IPS-18c (cell line): ENCODE results near the gene PTPRN2.
"Not testable (repeated sequence)": the region's sequence is repeated elsewhere in the genome, so short reads cannot be mapped to it uniquely, and the experiment has no call there.

Experiments
- H3K4me3 ChIP-seq: 2 replicates; pipeline ENCODE4 v1.7.0; 2013; ENCODE audit warnings: low read depth, mild to moderate bottlenecking, low read length, moderate library complexity; ENCODE audit not compliant: insufficient read depth
- H3K9me3 ChIP-seq: one replicate; pipeline ENCODE4 v1.6.1; 2013; ENCODE audit warnings: mild to moderate bottlenecking, low read length, moderate library complexity; ENCODE audit not compliant: control insufficient read depth, insufficient read depth

Gene PTPRN2

DNA sequence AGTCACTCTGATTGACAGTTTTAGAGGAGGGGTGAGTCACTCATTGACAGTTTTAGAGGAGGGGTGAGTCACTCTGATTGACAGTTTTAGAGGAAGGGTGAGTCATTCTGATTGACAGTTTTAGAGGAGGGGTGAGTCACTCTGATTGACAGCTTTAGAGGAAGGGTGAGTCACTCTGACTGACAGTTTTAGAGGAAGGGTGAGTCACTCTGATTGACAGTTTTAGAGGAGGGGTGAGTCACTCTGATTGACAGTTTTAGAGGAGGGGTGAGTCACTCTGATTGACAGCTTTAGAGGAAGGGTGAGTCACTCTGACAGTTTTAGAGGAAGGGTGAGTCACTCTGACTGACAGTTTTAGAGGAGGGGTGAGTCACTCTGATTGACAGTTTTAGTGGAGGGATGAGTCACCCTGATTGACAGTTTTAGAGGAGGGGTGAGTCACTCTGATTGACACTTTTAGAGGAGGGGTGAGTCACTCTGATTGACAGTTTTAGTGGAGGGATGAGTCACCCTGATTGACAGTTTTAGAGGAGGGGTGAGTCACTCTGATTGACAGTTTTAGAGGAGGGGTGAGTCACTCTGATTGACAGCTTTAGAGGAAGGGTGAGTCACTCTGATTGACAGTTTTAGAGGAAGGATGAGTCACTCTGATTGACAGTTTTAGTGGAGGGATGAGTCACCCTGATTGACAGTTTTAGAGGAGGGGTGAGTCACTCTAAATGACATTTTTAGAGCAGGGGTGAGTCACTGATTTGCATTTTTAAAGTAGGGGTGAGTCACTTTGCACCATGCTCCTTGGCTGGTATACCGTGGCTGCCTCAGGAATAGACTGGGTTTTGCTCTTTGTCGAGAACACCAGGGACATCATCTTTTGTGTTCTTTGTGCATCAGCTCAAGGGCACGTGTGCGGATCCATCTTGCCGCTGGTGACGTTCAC, 654.1 kb downstream of the PTPRN2 start:
- H3K4me3 ChIP-seq = not testable (repeated sequence)
- H3K9me3 ChIP-seq = peaks cover 57% of the 10 kb centered on the region

DNA sequence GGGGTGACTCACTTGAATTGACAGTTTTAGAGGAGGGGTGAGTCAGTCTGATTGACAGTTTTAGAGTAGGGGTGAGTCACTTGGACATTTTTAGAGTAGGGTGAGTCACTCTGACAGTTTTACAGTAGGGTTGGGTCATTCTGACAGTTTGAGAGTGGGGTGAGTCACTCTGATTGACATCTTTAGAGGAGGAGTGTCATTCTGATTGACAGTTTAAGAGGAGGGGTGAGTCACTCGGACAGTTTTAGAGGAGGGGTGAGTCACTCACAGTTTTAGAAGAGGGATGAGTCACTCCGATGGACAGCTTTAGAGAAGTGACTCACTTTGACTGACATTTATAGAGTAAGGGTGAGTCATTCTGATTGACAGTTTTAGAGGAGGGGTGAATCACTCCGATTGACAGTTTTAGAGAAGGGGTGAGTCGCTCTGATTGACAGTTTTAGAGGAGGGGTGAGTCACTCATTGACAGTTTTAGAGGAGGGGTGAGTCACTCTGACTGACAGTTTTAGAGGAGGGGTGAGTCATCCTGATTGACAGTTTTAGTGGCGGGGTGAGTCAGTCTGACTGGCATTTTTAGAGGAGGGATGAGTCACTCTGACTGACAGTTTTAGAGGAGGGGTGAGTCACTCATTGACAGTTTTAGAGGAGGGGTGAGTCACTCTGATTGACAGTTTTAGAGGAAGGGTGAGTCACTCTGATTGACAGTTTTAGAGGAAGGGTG, 655.0 kb downstream of the PTPRN2 start:
- H3K9me3 ChIP-seq = peaks cover 56% of the 10 kb centered on the region
- H3K4me3 ChIP-seq = no peak overlapping the region

DNA sequence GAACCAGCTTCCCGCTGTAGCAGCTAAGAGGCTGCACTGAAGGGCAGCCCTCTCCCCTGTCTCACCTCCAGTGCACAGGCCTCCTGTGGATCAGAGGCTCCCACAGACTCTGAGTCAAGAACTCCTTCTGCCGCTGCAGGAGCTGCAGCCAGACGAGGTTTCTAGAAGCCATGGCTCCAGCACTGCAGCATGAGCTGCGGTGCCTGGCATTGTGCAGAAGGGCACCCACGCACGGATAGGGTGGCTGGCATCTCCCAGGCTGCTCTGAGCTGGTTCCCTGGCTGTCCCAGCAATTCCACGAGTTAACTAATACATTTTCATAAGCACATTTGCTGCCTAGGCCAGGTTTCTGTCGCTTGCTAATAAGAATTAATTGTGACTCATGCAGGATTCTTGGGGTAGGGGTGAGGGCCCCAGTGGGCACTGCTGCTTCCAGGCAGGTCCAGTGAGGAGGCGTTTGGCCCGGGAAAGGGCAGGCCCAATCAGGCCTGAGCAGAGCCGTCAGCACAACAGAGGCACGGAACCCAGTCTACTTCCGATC, 656.6 kb downstream of the PTPRN2 start:
- H3K9me3 ChIP-seq = peaks cover 52% of the 10 kb centered on the region
- no peak overlapping the region for H3K4me3 ChIP-seq

DNA sequence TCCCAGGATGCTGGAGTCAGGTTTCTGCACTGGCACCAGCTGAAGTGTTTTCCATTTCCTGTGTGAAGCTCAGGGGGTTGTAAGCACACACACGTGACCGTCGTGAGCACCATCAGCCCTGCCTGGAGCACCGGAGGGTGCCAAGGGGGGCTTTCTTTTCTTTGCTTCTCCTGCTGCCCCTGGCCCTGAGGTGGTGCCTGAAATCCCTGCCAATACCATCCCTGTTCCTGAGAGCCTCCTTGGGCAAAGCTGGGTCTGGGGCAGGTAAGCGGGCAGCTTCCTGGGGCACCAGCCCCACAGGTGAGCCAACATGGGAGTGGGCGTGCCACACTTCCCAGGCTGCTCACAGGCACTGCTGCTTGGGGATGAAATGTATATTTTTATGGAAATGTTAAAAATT, 657.2 kb downstream of the PTPRN2 start:
- peaks cover 49% of the 10 kb centered on the region for H3K9me3 ChIP-seq
- H3K4me3 ChIP-seq = no peak overlapping the region

DNA sequence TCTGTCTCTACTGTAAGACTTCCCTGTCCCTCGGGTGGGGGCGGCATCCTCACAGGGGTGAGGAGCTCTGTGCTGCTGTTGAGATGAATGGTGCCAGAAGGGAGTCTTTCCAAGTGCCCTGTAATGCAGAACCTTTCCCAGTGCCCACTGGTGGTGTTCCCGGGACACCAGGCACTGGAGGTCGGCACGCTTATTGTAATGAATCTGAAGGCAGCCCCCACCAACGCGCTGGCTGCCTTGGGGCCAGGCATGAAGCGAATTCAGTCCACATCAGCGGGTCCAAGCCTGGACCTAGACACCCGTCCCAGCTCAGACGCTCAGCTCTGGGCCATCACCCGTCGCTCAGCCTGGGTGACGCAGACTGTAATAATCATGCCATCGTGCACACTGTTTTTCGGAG, 658.0 kb downstream of the PTPRN2 start:
- peaks cover 46% of the 10 kb centered on the region for H3K9me3 ChIP-seq
- no peak overlapping the region; the same call in 1 of the 2 replicates for H3K4me3 ChIP-seq

DNA sequence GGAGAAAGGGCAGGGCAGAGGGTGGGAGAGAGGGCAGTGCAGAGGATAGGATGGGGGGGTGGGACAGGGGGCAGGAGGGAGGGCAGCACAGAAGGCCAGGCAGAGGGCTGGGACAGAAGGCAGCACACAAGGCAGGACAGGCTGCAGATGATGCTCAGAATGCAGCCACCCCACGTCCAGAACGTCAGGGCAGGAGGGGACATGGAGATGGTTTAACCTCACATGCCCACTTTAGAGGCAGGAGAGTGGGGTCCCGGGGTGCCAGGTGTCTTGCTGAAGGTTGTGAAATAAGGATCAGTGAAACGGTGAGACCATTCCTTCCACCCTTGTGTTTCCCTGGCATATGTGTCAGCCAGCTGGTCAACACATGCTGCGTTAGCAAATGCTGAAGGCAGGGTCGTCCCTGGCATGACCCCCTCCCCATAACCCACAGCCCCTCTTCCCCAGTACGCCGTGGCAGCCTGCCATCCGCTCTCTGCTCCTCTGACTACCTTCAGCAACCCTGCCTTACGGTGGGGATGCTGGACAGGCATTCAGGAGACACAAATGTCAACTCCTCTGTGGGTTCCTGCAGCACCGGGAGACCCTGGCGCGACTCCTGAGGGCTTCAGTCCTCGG, 658.7 kb downstream of the PTPRN2 start:
- H3K4me3 ChIP-seq = no peak overlapping the region; the same call in 1 of the 2 replicates
- peaks cover 50% of the 10 kb centered on the region for H3K9me3 ChIP-seq

DNA sequence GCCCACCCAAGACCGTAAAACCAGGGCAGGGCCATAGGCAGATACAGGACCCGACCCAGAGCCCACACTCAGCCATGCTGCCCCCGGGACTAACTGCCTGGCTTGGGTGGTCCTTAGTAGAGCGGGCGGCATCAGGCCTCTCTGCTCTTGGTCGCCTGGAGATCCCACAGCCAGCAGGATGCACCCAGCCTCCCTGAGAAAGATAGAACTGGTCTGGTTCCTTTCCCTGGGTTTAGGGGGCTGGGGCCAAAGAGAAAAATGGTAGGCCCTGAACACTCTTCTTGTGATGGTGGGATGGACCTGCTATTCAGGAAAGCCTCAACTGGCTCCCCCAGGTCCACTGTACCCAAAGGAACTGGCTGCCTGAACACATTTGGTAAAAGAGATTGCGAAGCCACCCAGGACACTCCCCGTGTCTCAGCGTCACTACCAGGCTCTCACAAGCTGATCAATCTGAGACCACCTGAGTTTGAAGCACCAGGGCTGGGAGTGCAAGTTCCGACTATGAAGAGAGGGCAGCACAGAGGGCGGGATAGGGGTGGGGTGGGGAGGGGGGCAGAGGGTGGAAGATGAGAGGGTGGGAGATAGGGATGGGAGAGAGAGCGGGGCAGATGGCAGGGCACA, 659.3 kb downstream of the PTPRN2 start:
- peak overlapping the region; percentile 20; the same call in 1 of the 2 replicates for H3K4me3 ChIP-seq

DNA sequence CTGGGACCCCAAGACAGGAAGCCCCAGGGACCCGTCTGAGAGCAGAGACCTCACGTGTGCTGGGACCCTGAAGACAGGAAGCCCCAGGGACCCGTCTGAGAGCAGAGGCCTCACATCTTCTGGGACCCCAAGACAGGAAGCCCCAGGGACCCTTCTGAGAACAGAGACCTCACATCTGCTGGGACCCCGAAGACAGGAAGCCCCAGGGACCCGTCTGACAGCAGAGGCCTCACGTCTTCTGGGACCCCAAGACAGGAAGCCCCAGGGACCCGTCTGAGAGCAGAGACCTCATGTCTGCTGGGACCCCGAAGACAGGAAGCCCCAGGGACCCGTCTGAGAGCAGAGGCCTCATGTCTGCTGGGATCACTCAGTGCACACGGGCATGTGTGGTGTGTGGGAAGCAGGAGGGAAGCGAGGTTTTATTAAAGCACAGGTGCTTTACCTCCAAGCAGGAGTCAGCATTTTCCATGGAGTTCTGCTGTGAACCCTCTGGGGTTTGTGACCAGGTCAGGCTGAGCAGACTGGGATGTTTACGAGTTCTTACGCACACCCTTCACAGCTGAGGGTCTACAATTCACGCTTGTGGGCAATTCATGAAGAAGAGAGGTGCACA, 660.2 kb downstream of the PTPRN2 start:
- Histone ChIP-seq H3K4me3 (peak overlapping the region; percentile 20; the same call in 1 of the 2 replicates), H3K9me3 (peaks cover 51% of the 10 kb centered on the region)

More for the DNA sequence above, 659.3 kb downstream of the PTPRN2 start:
- peaks cover 52% of the 10 kb centered on the region for H3K9me3 ChIP-seq

DNA sequence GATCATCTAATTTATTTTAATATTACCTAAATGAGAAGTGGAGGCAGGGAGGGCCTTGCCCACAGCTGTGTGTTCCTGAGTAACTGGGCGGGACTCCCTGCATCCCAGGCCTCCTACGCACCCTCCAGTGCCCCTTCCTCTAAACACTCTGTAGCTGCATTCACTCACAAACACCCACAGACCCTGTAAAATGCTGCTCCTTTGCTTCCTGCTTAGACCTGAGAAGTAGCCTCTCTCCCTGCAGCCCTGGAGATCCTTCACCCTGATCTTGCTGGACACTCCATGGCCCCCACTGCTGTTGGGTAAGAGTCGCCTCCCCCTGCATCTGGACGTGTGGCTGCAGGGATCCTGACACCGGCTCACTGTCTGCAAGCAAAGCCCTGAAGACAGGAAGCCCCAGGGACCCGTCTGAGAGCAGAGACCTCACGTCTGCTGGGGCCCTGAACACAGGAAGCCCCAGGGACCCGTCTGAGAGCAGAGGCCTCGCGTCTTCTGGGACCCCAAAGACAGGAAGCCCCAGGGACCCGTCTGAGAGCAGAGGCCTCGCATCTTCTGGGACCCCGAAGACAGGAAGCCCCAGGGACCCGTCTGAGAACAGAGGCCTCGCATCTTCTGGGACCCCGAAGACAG, 661.0 kb downstream of the PTPRN2 start:
- H3K9me3 ChIP-seq = peaks cover 53% of the 10 kb centered on the region

DNA sequence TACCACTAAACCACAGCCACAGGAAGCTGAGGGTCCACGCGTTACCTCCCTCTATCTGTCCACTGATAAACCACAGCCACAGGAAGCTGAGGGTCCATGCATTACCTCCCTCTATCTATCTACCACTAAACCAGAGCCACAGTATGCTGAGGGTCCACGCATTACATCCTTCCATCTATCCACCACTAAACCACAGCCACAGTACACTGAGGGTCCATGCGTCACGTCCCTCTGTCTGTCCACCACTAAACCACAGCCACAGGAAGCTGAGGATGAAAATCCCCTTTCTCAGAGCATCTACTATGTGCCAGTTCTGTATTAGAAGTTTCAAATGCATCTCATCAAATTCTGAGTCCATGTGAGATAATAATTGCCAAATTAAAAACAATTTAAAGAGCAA, 661.5 kb downstream of the PTPRN2 start:
- H3K4me3 ChIP-seq = peak overlapping the region; percentile 20; the same call in 1 of the 2 replicates
- H3K9me3 ChIP-seq = peaks cover 55% of the 10 kb centered on the region

More for the DNA sequence above, 661.0 kb downstream of the PTPRN2 start:
- H3K4me3 ChIP-seq = peak overlapping the region; percentile 20; the same call in 1 of the 2 replicates

DNA sequence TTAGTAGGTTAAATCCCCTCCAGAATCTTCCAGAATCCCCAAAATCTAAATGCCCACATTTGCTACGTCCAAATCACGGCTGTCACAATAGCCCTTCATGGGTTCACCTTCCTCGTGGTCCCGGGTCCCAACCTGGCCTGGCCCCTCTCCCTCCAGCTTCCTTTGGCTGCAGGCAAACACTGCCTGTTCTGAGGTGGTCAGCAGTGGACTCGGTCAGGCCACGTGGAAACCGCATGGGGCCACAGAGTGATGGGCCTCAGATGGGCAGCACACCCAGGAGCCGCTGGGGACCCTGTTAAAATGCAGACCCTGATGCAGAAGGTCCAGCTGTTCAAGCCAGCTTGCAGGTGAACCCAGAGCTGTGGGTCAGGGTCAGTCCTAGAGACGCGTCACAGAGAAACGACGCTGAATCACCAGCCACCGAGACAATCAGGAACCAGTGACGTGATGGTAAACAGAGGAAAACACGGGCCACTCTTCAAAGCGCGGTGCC, 662.2 kb downstream of the PTPRN2 start:
- Histone ChIP-seq H3K9me3 (peaks cover 49% of the 10 kb centered on the region), H3K4me3 (no peak overlapping the region; the same call in 1 of the 2 replicates)

DNA sequence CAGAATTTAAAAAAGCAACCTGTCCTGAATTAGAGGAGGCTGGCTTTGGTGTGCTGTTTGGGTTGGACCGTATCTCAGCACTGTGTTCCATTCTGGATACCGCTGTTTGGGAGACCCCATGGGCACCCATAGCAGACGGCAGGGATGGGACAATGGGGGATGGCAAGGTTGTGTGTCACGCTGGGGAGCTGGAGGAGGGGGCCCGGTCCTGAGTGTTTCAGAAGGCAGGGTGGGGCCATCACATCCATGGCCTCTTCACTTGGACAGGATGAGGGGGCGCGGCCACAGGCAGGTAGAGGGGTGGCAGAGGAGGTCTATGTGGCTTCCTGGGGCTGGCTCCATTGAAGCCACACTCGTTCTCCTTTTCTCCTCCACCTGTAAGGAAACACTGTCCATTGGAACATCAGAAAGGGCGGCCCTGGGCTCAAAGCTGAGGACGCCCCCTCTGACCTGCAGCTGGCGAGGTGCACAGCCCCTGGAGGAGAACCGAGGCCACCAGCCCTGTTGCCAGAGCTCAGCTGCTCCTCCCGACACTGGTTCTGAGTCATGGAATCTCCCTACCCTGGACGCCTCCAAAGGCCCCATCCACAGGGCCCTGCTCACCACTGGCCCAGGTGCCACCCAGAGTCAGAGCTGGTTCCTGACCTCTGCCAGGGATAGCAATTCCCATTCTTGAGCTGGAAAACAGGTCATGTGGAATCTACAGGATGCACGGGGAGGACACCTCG, 663.6 kb downstream of the PTPRN2 start:
- Histone ChIP-seq H3K4me3 (no peak overlapping the region), H3K9me3 (peaks cover 44% of the 10 kb centered on the region)

DNA sequence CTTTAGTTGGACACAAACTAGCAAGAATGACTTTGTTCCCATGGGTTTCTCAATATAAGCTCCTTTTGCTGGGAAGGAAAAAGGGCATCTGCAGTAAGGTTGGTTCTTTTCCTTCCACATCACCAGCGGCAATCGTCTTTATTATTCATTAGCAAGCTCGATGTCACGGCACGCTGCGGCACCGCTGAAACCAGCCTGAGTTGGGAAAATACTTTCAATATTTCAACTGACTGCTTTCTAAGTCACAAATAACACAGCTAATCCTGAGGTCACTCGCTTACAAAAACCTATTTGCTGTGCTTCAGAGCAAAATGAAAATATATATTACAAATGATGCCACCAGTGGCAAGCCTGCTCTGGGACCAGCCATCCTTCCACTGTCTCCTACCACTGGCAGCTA, 665.0 kb downstream of the PTPRN2 start:
- H3K9me3 ChIP-seq = peaks cover 43% of the 10 kb centered on the region

DNA sequence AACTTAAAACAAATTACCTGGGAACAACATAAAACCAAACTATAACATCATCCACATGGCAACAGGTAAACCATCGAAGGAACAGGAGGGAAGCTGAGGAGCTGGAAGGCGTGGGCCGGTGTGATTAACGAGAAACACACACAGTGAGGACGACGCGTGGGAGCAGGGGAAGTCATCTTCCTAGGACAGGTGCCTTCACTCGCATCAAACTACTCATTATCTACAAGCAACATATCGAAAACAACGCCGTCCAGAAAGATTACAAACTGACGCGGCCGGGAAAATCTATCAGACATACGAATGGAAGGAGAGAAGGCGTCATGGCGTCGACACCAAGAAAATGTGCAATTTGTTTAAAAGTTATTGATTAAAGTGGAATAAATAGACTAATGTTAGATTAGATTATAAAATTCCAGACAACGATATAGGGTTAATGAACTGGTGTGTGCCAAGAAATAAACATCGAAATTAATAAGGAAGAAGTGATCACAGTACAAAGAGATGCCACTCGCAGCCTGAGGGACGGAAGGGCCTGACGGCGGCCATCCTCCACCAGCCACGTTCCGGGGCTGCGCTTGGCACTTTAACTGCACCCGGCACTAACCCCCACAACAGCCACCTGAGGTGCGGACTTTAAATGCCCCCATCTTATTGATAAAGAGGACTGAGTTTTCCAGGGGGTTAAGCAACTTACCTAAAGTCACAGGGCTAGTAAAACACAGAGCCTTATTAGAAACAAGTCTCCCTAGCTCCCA, 669.1 kb downstream of the PTPRN2 start:
- Histone ChIP-seq H3K9me3 (peaks cover 31% of the 10 kb centered on the region), H3K4me3 (no peak overlapping the region; the same call in 1 of the 2 replicates)

More for the DNA sequence above, 665.0 kb downstream of the PTPRN2 start:
- no peak overlapping the region for H3K4me3 ChIP-seq
